SK-N-SH treated with all-trans-retinoic acid at 6 μM for 48 hours (cell line): ENCODE measurements around the gene CCND2.

Experiments
- ATAC-seq: fragments of 200-7000 bp; cut with Tn5 transposase; 3 replicates; pipeline ENCODE4 v1.9.1; 2020; ENCODE audit warnings: mild to moderate bottlenecking, moderate library complexity
- ARNTL ChIP-seq: fragments of 450-650 bp; formaldehyde crosslinking; IDR thresholded peaks from 2 replicates; pipeline ENCODE4 v1.5.0; 2020; ENCODE audit warnings: low read depth, mild to moderate bottlenecking, moderate library complexity, borderline replicate concordance
- BACH2 ChIP-seq: fragments of 250-450 bp; sonication (Bioruptor Pico); IDR thresholded peaks from 2 replicates; pipeline ENCODE4 v1.9.0; 2021; ENCODE audit warnings: mild to moderate bottlenecking, borderline replicate concordance
- CSDC2 ChIP-seq: fragments of 250-450 bp; sonication (Bioruptor Pico); IDR thresholded peaks from 2 replicates; pipeline ENCODE4 v1.5.0; 2020; ENCODE audit warnings: mild to moderate bottlenecking, moderate library complexity
- ESRRG ChIP-seq: fragments of 250-450 bp; sonication (Bioruptor Pico); IDR thresholded peaks from 2 replicates; pipeline ENCODE4 v1.6.1; 2021; ENCODE audit warnings: mild to moderate bottlenecking
- GLIS3 ChIP-seq: fragments of 250-450 bp; sonication (Bioruptor Pico); IDR thresholded peaks from 2 replicates; pipeline ENCODE4 v1.5.0; 2020; ENCODE audit warnings: mild to moderate bottlenecking, moderate library complexity
- ISL1 ChIP-seq: fragments of 250-450 bp; sonication (Bioruptor Pico); IDR thresholded peaks from 2 replicates; pipeline ENCODE4 v2.1.2; 2022; ENCODE audit warnings: mild to moderate bottlenecking, moderate library complexity
- OSR1 ChIP-seq: fragments of 250-450 bp; sonication (Bioruptor Pico); IDR thresholded peaks from 2 replicates; pipeline ENCODE4 v1.8.0; 2022; ENCODE audit warnings: moderate library complexity, mild to moderate bottlenecking, inconsistent platforms
- PPARA ChIP-seq: fragments of 250-450 bp; sonication (Bioruptor Pico); IDR thresholded peaks from 2 replicates; pipeline ENCODE4 v1.5.0; 2020; ENCODE audit warnings: mild to moderate bottlenecking, borderline replicate concordance
- RARB ChIP-seq: fragments of 250-450 bp; sonication (Bioruptor Pico); IDR thresholded peaks from 2 replicates; pipeline ENCODE4 v1.8.0; 2021; ENCODE audit warnings: mild to moderate bottlenecking, moderate library complexity
- SNAI2 ChIP-seq: fragments of 250-450 bp; sonication (Bioruptor Pico); IDR thresholded peaks from 2 replicates; pipeline ENCODE4 v1.5.0; 2020; ENCODE audit warnings: mild to moderate bottlenecking, moderate library complexity
- ZFP3 ChIP-seq: fragments of 250-450 bp; sonication (Bioruptor Pico); IDR thresholded peaks from 2 replicates; pipeline ENCODE4 v1.5.0; 2020; ENCODE audit warnings: mild to moderate bottlenecking, moderate library complexity
- ZNF565 ChIP-seq: fragments of 450-650 bp; formaldehyde crosslinking; conservative IDR thresholded peaks from 2 replicates; pipeline ENCODE4 v1.5.0; 2020; ENCODE audit warnings: low read depth, mild to moderate bottlenecking, moderate library complexity
- ZNF70 ChIP-seq: fragments of 450-650 bp; formaldehyde crosslinking; IDR thresholded peaks from 2 replicates; pipeline ENCODE4 v1.5.0; 2020; ENCODE audit warnings: mild to moderate bottlenecking, moderate library complexity
- TF ChIP-seq, protein P1 (sequence below): fragments of 250-450 bp; sonication (Bioruptor Pico); IDR thresholded peaks from 2 replicates; pipeline ENCODE4 v1.5.1; 2021; ENCODE audit warnings: mild to moderate bottlenecking, moderate library complexity
- TF ChIP-seq, protein P2 (sequence below): fragments of 250-450 bp; sonication (Bioruptor Pico); IDR thresholded peaks from 2 replicates; pipeline ENCODE4 v1.8.0; 2021; ENCODE audit warnings: low read depth, mild to moderate bottlenecking, moderate library complexity, borderline replicate concordance
- TF ChIP-seq, protein P3 (sequence below): fragments of 250-450 bp; sonication (Bioruptor Pico); IDR thresholded peaks from 2 replicates; pipeline ENCODE4 v1.5.0; 2020; ENCODE audit warnings: mild to moderate bottlenecking, moderate library complexity
- TF ChIP-seq, protein P4 (sequence below): fragments of 250-450 bp; sonication (Bioruptor Pico); IDR thresholded peaks from 2 replicates; pipeline ENCODE4 v1.8.0; 2020; ENCODE audit warnings: mild to moderate bottlenecking, moderate library complexity, borderline replicate concordance

CCND2 gene

DNA sequence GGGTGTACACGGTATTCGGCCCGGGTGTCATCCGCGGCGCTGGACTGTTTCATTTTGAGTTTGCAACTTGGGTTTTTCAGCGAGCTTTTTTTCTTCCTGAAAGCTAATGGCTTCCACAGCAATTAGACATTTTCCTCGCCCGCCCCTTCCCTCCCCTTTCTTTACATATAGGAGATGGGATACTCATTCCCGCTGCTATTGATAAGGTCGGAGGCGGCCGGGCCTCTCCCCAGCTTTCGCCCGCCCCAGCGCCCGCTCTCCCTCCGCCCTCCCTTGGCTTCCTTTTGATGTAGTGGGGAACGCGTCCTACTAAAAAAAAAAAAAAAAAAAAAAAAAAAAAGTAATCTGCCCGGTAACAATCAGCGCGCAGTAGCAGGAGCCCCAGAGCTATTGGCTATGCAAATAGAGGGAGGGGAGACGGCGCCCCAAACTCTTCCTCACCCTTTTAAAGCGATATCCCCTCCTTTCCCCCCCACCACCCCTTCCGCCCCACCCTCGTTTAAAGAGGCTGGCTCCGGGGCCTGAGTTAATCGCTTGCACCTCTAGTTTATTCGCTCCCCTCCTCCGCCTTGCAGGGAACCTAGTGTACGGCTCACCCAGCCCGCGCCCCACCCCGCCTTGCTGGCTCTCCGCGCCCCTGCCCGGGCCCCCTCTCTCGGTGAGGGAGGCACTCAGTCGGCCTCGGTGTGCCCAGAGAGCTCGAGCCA, 1.7 kb upstream of the CCND2 start:
- no peak for TF ChIP-seq ARNTL (CRISPR knock-in tag)
- peak; percentile 50 for ATAC-seq

DNA sequence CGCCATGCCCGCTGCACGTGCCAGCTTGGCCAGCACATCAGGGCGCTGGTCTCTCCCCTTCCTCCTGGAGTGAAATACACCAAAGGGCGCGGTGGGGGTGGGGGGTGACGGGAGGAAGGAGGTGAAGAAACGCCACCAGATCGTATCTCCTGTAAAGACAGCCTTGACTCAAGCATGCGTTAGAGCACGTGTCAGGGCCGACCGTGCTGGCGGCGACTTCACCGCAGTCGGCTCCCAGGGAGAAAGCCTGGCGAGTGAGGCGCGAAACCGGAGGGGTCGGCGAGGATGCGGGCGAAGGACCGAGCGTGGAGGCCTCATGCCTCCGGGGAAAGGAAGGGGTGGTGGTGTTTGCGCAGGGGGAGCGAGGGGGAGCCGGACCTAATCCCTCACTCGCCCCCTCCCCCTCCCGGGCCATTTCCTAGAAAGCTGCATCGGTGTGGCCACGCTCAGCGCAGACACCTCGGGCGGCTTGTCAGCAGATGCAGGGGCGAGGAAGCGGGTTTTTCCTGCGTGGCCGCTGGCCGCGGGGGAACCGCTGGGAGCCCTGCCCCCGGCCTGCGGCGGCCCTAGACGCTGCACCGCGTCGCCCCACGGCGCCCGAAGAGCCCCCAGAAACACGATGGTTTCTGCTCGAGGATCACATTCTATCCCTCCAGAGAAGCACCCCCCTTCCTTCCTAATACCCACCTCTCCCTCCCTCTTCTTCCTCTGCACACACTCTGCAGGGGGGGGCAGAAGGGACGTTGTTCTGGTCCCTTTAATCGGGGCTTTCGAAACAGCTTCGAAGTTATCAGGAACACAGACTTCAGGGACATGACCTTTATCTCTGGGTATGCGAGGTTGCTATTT, 914 bp upstream of the CCND2 start:
- TF ChIP-seq ESRRG (CRISPR knock-in tag) (no peak), OSR1 (CRISPR knock-in tag) (no peak), SNAI2 (CRISPR knock-in tag) (no peak), PPARA (CRISPR knock-in tag) (no peak), RARB (CRISPR knock-in tag) (no peak), CSDC2 (CRISPR knock-in tag) (no peak), ZNF565 (CRISPR knock-in tag) (no peak), BACH2 (no peak), ZFP3 (CRISPR knock-in tag) (no peak), ISL1 (no peak)
- TF ChIP-seq, protein P1, sequence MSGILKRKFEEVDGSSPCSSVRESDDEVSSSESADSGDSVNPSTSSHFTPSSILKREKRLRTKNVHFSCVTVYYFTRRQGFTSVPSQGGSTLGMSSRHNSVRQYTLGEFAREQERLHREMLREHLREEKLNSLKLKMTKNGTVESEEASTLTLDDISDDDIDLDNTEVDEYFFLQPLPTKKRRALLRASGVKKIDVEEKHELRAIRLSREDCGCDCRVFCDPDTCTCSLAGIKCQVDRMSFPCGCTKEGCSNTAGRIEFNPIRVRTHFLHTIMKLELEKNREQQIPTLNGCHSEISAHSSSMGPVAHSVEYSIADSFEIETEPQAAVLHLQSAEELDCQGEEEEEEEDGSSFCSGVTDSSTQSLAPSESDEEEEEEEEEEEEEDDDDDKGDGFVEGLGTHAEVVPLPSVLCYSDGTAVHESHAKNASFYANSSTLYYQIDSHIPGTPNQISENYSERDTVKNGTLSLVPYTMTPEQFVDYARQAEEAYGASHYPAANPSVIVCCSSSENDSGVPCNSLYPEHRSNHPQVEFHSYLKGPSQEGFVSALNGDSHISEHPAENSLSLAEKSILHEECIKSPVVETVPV, result no peak
- TF ChIP-seq, protein P2, sequence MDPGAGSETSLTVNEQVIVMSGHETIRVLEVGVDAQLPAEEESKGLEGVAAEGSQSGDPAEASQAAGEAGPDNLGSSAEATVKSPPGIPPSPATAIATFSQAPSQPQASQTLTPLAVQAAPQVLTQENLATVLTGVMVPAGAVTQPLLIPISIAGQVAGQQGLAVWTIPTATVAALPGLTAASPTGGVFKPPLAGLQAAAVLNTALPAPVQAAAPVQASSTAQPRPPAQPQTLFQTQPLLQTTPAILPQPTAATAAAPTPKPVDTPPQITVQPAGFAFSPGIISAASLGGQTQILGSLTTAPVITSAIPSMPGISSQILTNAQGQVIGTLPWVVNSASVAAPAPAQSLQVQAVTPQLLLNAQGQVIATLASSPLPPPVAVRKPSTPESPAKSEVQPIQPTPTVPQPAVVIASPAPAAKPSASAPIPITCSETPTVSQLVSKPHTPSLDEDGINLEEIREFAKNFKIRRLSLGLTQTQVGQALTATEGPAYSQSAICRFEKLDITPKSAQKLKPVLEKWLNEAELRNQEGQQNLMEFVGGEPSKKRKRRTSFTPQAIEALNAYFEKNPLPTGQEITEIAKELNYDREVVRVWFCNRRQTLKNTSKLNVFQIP (CRISPR knock-in tag), result no peak
- TF ChIP-seq, protein P3, sequence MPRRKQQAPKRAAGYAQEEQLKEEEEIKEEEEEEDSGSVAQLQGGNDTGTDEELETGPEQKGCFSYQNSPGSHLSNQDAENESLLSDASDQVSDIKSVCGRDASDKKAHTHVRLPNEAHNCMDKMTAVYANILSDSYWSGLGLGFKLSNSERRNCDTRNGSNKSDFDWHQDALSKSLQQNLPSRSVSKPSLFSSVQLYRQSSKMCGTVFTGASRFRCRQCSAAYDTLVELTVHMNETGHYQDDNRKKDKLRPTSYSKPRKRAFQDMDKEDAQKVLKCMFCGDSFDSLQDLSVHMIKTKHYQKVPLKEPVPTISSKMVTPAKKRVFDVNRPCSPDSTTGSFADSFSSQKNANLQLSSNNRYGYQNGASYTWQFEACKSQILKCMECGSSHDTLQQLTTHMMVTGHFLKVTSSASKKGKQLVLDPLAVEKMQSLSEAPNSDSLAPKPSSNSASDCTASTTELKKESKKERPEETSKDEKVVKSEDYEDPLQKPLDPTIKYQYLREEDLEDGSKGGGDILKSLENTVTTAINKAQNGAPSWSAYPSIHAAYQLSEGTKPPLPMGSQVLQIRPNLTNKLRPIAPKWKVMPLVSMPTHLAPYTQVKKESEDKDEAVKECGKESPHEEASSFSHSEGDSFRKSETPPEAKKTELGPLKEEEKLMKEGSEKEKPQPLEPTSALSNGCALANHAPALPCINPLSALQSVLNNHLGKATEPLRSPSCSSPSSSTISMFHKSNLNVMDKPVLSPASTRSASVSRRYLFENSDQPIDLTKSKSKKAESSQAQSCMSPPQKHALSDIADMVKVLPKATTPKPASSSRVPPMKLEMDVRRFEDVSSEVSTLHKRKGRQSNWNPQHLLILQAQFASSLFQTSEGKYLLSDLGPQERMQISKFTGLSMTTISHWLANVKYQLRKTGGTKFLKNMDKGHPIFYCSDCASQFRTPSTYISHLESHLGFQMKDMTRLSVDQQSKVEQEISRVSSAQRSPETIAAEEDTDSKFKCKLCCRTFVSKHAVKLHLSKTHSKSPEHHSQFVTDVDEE, result no peak
- TF ChIP-seq, protein P4, sequence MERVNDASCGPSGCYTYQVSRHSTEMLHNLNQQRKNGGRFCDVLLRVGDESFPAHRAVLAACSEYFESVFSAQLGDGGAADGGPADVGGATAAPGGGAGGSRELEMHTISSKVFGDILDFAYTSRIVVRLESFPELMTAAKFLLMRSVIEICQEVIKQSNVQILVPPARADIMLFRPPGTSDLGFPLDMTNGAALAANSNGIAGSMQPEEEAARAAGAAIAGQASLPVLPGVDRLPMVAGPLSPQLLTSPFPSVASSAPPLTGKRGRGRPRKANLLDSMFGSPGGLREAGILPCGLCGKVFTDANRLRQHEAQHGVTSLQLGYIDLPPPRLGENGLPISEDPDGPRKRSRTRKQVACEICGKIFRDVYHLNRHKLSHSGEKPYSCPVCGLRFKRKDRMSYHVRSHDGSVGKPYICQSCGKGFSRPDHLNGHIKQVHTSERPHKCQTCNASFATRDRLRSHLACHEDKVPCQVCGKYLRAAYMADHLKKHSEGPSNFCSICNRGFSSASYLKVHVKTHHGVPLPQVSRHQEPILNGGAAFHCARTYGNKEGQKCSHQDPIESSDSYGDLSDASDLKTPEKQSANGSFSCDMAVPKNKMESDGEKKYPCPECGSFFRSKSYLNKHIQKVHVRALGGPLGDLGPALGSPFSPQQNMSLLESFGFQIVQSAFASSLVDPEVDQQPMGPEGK, result no peak
- TF ChIP-seq, all 23 proteins: peak for 0
- ATAC-seq, result peak; percentile 9; the same call in 1 of the 3 replicates

DNA sequence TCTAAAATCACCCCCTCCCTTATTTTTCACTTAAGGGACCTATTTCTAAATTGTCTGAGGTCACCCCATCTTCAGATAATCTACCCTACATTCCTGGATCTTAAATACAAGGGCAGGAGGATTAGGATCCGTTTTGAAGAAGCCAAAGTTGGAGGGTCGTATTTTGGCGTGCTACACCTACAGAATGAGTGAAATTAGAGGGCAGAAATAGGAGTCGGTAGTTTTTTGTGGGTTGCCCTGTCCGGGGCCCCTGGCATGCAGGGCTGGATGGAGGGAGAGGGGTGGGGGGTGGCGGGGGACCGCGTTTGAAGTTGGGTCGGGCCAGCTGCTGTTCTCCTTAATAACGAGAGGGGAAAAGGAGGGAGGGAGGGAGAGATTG, 300 bp upstream of the CCND2 start:
- TF ChIP-seq GLIS3 (CRISPR knock-in tag) (no peak), ISL1 (no peak), SNAI2 (CRISPR knock-in tag) (no peak), ZNF70 (CRISPR knock-in tag) (no peak)
- TF ChIP-seq, protein P1, result no peak
- ATAC-seq, result no peak
